SK-N-SH treated with all-trans-retinoic acid at 6 μM for 48 hours (cell line): ENCODE measurements around the gene LAPTM4A.

Source experiments
- ATAC-seq: fragments of 200-7000 bp; cut with Tn5 transposase; 3 replicates; pipeline ENCODE4 v1.9.1; 2020; ENCODE audit warnings: mild to moderate bottlenecking, moderate library complexity
- ARNTL ChIP-seq: fragments of 450-650 bp; formaldehyde crosslinking; IDR thresholded peaks from 2 replicates; pipeline ENCODE4 v1.5.0; 2020; ENCODE audit warnings: low read depth, mild to moderate bottlenecking, moderate library complexity, borderline replicate concordance
- BACH2 ChIP-seq: fragments of 250-450 bp; sonication (Bioruptor Pico); IDR thresholded peaks from 2 replicates; pipeline ENCODE4 v1.9.0; 2021; ENCODE audit warnings: mild to moderate bottlenecking, borderline replicate concordance
- CSRNP3 ChIP-seq: fragments of 250-450 bp; sonication (Bioruptor Pico); IDR thresholded peaks from 2 replicates; pipeline ENCODE4 v1.5.1; 2021; ENCODE audit warnings: mild to moderate bottlenecking, moderate library complexity
- ESRRG ChIP-seq: fragments of 250-450 bp; sonication (Bioruptor Pico); IDR thresholded peaks from 2 replicates; pipeline ENCODE4 v1.6.1; 2021; ENCODE audit warnings: mild to moderate bottlenecking
- GLIS3 ChIP-seq: fragments of 250-450 bp; sonication (Bioruptor Pico); IDR thresholded peaks from 2 replicates; pipeline ENCODE4 v1.5.0; 2020; ENCODE audit warnings: mild to moderate bottlenecking, moderate library complexity
- ISL1 ChIP-seq: fragments of 250-450 bp; sonication (Bioruptor Pico); IDR thresholded peaks from 2 replicates; pipeline ENCODE4 v2.1.2; 2022; ENCODE audit warnings: mild to moderate bottlenecking, moderate library complexity
- OSR1 ChIP-seq: fragments of 250-450 bp; sonication (Bioruptor Pico); IDR thresholded peaks from 2 replicates; pipeline ENCODE4 v1.8.0; 2022; ENCODE audit warnings: moderate library complexity, mild to moderate bottlenecking, inconsistent platforms
- PATZ1 ChIP-seq: fragments of 250-450 bp; sonication (Bioruptor Pico); IDR thresholded peaks from 2 replicates; pipeline ENCODE4 v1.8.0; 2020; ENCODE audit warnings: mild to moderate bottlenecking, moderate library complexity, borderline replicate concordance
- POU6F1 ChIP-seq: fragments of 250-450 bp; sonication (Bioruptor Pico); IDR thresholded peaks from 2 replicates; pipeline ENCODE4 v1.8.0; 2021; ENCODE audit warnings: low read depth, mild to moderate bottlenecking, moderate library complexity, borderline replicate concordance
- PPARA ChIP-seq: fragments of 250-450 bp; sonication (Bioruptor Pico); IDR thresholded peaks from 2 replicates; pipeline ENCODE4 v1.5.0; 2020; ENCODE audit warnings: mild to moderate bottlenecking, borderline replicate concordance
- RARB ChIP-seq: fragments of 250-450 bp; sonication (Bioruptor Pico); IDR thresholded peaks from 2 replicates; pipeline ENCODE4 v1.8.0; 2021; ENCODE audit warnings: mild to moderate bottlenecking, moderate library complexity
- SNAI2 ChIP-seq: fragments of 250-450 bp; sonication (Bioruptor Pico); IDR thresholded peaks from 2 replicates; pipeline ENCODE4 v1.5.0; 2020; ENCODE audit warnings: mild to moderate bottlenecking, moderate library complexity
- TCF4 ChIP-seq: fragments of 250-450 bp; sonication (Bioruptor Pico); IDR thresholded peaks from 2 replicates; pipeline ENCODE4 v1.8.0; 2021; ENCODE audit warnings: mild to moderate bottlenecking, moderate library complexity, borderline replicate concordance
- TOX ChIP-seq: fragments of 250-450 bp; sonication (Bioruptor Pico); IDR thresholded peaks from 2 replicates; pipeline ENCODE4 v1.8.0; 2021; ENCODE audit warnings: mild to moderate bottlenecking, moderate library complexity, borderline replicate concordance
- ZC3H10 ChIP-seq: fragments of 250-450 bp; sonication (Bioruptor Pico); IDR thresholded peaks from 2 replicates; pipeline ENCODE4 v1.5.1; 2021; ENCODE audit warnings: mild to moderate bottlenecking, moderate library complexity
- ZFP3 ChIP-seq: fragments of 250-450 bp; sonication (Bioruptor Pico); IDR thresholded peaks from 2 replicates; pipeline ENCODE4 v1.5.0; 2020; ENCODE audit warnings: mild to moderate bottlenecking, moderate library complexity
- ZFP30 ChIP-seq: fragments of 450-650 bp; formaldehyde crosslinking; IDR thresholded peaks from 2 replicates; pipeline ENCODE4 v1.5.0; 2022; ENCODE audit warnings: mild to moderate bottlenecking, moderate library complexity
- ZNF565 ChIP-seq: fragments of 450-650 bp; formaldehyde crosslinking; conservative IDR thresholded peaks from 2 replicates; pipeline ENCODE4 v1.5.0; 2020; ENCODE audit warnings: low read depth, mild to moderate bottlenecking, moderate library complexity
- ZNF70 ChIP-seq: fragments of 450-650 bp; formaldehyde crosslinking; IDR thresholded peaks from 2 replicates; pipeline ENCODE4 v1.5.0; 2020; ENCODE audit warnings: mild to moderate bottlenecking, moderate library complexity
- ZNF8 ChIP-seq: fragments of 450-650 bp; formaldehyde crosslinking; IDR thresholded peaks from 2 replicates; pipeline ENCODE4 v1.5.0; 2020; ENCODE audit warnings: mild to moderate bottlenecking, moderate library complexity

The LAPTM4A gene

GRCh38 chr2:20011276-20012031, 40.0 kb downstream of the LAPTM4A start:
- ATAC-seq, result no peak
- TF ChIP-seq ARNTL (no peak), ESRRG (CRISPR knock-in tag) (no peak), TCF4 (CRISPR knock-in tag) (no peak; the same call in 1 of the 2 replicates), CSRNP3 (CRISPR knock-in tag) (no peak), ISL1 (CRISPR knock-in tag) (no peak)

GRCh38 chr2:20008703-20009102, 42.7 kb downstream of the LAPTM4A start:
- TF ChIP-seq ZFP3 (CRISPR knock-in tag), result no peak
- TF ChIP-seq GLIS3, result no peak
- no peak for TF ChIP-seq ISL1 (CRISPR knock-in tag)
- TF ChIP-seq ZFP30 (CRISPR knock-in tag), result no peak
- TF ChIP-seq ESRRG (CRISPR knock-in tag), result no peak
- TF ChIP-seq POU6F1 (CRISPR knock-in tag), result no peak
- TF ChIP-seq SNAI2, result no peak
- no peak for TF ChIP-seq ZNF565 (CRISPR knock-in tag)
- TF ChIP-seq RARB (CRISPR knock-in tag), result no peak
- TF ChIP-seq BACH2 (CRISPR knock-in tag), result no peak
- no peak for TF ChIP-seq ZNF8 (CRISPR knock-in tag)
- TF ChIP-seq PATZ1 (CRISPR knock-in tag), result no peak
- TF ChIP-seq TOX (CRISPR knock-in tag), result no peak
- TF ChIP-seq TCF4 (CRISPR knock-in tag), result no peak
- no peak for TF ChIP-seq ARNTL
- no peak for TF ChIP-seq ZNF70 (CRISPR knock-in tag)
- TF ChIP-seq OSR1 (CRISPR knock-in tag), result no peak
- no peak for TF ChIP-seq PPARA (CRISPR knock-in tag)
- no peak for ATAC-seq

GRCh38 chr2:20005891-20006470, 45.4 kb downstream of the LAPTM4A start:
- ATAC-seq, result no peak
- TF ChIP-seq CSRNP3 (CRISPR knock-in tag) (no peak), ESRRG (CRISPR knock-in tag) (no peak), ZNF8 (CRISPR knock-in tag) (no peak), POU6F1 (CRISPR knock-in tag) (no peak), ZC3H10 (CRISPR knock-in tag) (no peak)
